Hindlimb muscle (tissue), 1 donor: ENCODE results near the gene IL1RAP. TPM values are rescaled to one million over a fixed set of nuclear protein-coding genes. Genes with fewer than 3 reads are reported as not detected.
"Not testable (repeated sequence)": the region's sequence is repeated elsewhere in the genome, so short reads cannot be mapped to it uniquely, and the experiment has no call there.

Source experiments
- DNase-seq: peaks from one replicate; pipeline ENCODE4 v3.0.0-alpha.2; 2013
- polyA plus RNA-seq: library from polyadenylated mRNA; unstranded; fragments of 120-200 nt; gene quantifications from one replicate; pipeline ENCODE4 v1.2.1, GENCODE V29; 2013; ENCODE audit not compliant: insufficient read length

IL1RAP gene
- polyA plus RNA-seq, 1 donor, result 5.8 TPM

DNA sequence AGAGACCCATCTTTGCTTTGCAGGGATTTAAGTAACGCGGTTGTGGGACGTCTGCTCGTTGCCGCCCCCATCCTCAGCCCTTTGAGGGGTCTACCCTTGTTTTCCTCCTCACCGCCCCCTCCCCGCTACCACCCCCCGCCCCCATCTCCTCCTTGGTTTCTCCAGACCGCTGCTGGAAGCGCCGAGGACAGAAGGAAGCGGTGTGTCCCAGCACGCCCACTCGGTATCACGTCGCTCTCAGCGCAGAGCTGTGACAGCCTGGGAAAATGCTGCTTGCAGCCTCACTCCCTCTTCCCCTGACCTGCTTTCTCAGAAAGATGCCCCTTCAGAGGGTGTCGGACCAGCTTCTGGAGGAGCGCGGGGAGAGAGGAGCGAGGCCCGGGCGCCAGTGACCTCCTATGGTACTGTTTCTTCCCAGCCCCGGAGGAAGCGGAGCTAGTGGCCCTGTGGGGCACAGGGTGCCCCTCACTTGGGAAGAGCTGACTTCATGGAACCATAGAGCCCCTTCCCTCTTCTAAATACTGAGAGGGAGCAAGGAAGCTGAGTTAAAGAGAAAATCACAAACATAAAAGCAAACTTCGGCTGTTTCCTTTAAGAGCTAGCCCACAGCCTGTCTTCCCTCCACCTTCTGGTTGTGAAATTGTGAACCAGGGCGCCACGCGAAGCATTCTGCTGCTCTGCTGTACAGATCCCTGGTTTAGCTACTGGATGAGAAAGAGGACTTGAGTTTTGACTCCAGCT lies 698 bp downstream of the IL1RAP start:
- DNase-seq, result peak; percentile 46

DNA sequence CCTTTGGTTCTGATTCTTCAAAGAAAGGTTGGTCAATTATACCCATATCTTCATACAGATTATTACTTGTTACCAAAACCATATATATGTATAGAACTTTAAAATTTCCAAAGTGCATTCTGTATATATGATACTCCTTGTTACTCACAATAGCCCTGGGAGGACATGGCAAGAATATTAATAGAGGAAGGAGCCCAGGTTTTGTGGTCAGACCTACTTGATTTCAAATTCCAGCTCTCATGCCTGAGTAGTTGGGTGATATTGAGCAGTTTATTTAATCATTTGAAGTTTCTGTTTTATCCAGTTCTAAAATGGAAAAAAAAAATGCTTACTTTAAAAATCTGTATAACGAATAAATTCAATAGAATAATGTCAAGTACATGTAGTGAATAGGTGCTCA lies 2.5 kb downstream of the IL1RAP start:
- DNase-seq, result no peak

DNA sequence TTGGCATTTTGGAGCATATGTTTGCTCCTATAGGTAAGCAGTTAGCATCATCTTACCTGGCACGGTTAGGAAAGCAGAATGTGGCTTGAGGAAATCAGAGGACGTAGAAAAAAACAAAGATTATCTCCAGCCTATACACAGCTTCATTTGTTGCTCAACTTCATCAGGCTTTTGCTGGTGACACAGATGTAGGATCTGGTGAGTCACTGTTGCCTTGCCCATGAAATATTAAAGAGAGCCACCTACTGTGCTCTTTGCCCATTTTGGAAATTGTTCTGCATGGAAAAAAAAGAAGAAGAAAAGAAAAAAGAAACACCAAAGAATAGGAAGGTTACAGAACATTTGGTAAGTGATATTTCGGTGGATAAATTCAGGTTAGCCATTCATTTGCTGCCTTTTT lies 3.8 kb downstream of the IL1RAP start:
- no peak for DNase-seq

DNA sequence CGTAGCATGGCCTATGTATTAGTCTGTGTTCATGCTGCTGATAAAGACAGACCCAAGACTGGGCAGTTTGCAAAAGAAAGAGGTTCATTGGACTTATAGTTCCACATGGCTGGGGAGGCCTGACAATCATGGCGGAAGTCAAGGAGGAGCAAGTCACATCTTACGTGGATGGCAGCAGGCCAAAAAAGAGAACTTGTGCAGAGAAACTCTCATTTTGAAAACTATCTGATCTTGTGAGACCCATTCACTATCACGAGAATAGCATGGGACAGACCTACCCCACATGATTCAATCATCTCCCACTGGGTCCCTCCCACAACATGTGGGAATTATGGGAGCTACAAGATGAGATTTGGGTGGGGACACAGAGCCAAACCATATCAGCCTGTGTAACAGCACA lies 4.6 kb downstream of the IL1RAP start:
- DNase-seq, result not testable (repeated sequence)

DNA sequence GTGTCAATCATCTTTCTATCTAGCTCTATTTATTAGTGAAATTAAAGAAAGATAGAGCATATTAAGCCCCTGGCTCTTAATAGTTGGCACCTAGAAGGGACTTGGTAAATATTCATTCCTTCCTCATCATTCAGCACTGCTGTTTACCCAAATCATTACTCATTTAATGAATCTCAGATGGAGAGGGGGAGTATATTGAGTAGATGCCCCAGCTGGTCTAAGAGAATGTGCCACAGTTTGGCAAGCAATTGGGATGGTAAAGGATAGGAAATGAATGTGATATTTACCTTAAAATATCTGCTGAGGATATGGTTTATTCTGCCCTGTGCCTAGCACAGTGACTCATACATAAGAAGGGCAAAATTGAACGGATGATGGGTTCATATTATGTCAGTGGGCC lies 6.0 kb downstream of the IL1RAP start:
- no peak for DNase-seq

DNA sequence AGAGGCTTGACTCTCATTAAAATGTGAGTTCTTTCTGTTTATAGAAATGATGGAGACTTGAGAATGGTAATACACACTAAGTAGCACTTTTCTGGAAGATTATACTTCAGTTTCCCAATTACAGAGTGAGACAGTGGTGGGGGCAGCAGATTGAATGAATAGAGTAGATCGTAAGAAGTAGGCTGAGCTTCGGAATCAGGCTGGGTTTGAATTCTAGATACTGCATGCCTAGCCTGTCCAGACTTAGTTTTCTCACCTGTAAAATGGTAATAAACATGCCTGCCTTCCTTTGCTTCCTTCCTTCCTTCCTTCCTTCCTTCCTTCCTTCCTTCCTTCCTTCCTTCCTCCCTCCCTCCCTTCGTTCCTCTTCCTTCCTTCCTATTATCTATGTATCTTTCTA lies 8.1 kb downstream of the IL1RAP start:
- DNase-seq, result no peak

DNA sequence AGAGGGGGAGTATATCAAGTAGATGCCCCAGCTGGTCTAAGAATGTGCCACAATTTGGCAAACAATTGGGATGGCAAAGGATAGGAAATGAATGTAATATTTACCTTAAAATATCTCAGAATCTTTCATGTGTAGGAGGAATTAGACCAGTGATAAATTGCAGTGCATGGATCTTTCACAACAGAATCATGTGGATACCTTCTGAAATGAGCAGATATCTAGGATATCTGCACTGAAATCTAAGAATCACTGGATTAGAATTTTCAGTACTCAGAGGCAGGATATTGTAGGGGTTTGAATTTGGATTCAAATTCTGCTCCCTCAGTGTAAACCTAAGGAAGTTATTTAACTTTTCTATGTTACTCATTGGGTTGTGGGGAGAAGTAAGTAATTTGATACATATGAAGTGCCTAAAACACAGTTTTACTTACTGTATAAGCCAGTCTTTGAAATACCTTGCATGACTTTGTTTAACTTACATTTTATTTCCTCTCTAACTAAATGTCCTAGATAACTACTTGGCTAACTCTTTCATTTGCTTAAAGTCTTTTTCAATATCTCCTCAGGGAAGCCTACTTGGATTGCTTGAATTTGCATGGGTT lies 8.8 kb downstream of the IL1RAP start:
- DNase-seq, result no peak

DNA sequence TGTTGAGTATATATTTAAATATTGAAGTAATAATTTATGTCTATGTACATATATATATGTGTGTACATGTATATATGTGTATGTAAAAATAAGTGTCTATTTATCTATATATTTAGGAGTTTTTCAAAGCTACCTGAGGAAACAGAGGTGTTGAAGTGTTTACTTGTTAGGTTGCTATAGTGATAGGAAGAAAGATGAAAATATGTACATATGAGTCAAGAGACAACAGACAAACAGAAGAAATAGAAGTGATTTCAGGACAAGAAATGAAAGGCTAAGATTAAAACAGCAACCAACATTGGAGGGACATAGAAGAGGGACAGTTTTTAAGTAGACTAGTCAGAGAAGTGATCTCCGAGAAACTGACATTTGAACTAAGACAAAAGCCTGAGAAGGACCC lies 11.1 kb downstream of the IL1RAP start:
- no peak for DNase-seq

DNA sequence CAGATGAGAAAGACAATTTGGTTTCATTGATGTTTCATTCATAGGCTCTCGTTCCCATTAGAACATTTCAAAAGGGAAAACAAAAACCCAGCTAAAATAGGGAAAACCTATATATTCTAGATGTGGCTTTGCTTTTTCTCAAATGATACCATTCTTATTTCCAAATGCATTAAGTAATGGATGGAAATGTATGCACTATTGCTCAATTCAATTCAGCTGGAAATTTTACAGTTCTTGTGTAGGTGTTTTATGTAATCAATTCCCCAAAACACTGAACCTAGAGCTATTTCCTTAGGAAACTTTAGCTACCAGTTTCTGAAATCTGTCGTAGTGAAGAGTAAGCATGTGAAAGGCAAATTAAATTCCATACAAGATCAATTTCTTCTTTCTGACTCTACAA lies 11.7 kb downstream of the IL1RAP start:
- no peak for DNase-seq

DNA sequence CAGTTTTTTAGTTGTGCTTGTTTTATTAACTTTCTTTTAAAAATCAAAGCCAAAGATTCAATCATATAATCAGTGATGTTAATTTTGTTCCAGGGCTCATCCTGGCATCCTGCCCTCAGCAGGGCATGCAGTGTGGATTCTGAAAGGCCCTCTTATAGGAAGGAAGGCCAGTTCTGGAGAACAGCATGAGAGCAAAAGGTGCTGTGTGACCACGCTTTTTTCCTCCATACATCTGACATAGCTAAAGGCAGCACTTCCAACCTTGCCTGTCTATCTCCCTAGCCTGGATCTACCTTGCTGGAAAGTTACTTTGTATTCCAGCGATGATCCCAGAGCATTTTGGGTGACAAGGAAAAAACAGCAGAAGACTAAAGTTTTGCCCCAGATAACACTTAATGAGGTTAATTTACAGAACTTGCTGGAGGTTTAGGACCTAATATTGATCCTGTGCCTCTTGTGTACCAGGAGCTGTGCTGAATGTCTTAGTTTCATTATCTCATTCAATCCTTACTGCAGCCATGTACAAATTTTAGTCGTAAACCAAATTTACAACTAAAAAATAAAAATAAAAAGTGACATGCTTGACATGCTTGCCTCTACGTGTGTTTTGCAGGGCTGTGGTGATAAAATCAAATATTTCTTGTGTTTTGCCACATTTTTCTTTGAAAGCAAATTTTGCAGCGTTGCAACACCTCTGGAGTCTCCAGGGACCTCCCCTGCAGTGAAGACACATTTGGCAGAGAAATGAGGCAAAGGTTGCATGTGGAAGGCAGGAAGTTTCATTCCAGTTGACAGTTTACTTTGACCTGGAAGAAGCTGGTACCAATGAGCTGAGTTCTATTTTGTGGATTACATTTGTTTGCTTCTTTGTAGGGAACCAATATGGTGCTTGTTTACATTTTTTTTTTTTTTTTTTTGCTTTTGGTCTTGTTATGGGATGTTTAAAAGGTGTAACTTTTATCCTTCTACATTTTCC lies 13.2 kb downstream of the IL1RAP start:
- DNase-seq, result no peak

DNA sequence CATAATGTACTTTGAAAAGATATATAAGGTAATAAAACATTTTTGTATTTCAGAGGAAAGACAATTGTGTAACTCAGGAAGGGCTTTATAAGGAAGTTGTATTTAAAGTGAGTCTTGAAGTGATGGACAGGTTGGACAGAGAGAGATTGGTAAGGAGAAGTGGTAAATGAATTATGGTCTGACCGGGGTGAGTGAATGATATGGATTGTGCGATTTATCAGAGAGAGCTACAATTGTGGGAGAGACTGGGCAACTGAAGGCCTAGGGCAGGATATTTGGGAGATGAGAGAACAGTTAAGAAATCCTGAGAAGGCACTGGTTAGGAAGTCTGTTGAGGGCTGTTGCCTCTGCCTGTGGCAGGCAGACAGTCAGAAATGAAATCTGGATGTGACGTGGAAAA lies 14.8 kb downstream of the IL1RAP start:
- DNase-seq, result no peak

DNA sequence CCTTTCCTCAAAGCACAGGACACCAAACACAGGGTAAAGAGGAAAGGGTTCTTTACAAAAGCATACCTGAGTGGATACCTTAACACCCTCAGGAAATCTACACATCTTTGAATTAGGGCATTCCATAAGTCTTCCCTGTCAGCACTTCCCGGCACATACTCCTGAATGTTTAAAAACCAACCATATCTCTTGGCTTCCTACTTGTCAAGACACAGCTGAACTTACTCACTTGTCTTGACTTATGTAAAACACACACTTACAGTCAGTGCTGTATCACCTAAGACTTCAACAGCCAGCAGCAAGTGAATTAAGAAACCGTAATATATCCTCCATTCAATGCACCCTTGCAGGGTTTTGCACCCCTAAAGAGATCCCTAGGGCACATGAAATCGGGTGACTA lies 17.5 kb downstream of the IL1RAP start:
- DNase-seq, result no peak

DNA sequence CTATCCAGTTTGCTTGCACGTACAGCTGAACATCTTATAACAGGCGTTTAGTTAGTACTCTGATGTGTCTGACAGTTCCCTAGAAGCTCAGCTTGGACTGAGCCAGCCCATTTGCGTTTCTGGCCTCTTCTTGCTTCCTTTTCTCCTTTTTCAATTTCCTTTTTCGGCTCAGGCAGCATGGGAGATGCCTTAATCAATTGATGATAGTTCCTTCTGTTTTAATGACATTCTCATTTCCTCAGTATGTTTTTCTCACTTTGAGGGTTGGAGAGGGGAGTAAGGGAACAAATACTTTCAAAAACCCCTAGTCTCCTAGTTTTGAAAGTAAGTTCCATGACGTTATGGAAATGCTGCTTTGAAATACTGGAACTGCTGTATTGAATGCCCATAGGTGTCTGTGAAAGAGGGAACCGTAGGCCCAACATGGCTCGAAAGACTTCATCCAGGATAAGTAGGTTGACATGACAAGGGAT lies 18.9 kb downstream of the IL1RAP start:
- peak; percentile 71 for DNase-seq

DNA sequence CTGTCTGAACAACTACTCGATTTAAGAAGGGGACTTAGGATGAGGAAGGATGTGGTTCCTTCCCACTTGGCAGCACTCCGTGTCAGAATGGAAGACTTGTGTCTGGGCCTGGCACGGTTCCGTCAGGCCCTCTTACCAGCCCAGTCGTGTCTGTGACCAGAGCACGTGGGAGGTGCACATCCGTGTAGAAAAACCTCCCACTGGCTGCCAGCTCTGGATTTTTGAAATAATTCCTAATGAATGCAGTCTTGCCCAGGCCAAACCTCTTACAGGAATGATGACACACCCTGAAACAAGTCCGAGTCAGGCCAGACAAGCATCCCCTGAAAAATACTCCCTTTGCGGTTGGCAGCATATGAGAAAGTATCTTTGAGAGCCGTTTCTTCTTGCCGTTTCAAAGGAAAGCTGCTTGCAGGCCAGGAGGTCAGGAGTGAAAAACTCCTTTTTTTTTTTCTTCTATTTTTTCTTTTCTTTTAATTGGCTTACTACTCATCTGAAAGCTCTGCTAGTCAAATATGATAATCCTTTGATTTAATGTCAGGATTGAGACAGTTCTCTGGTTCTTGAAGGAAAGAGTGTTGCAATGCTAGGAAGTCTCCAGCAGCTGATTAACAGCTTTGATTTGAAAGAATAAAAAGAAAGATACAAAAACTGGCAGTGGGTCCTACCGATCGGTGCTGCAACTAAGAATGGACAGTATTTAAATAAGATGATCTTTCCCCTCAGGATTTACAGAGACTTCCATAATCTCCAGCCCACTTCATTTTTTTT lies 19.8 kb downstream of the IL1RAP start:
- DNase-seq, result peak; percentile 74

DNA sequence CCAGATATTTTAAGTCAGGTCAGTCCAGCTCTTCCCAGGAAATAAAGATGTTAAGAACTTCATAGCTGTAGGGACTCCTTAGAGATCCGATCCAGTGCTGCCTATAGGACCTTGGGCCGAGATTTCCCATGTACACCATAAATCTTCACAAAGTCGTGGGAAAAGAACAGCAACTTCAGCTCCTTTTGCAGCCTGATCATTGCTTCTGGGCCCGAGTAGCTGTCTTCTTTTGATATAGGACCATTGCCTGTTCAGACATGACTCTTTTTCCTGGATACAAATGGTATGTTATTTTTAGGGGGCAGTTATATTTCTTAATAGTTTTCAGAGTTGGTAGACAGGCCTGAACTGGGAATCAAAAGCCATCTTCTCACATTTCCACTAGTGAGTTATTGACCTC lies 20.5 kb downstream of the IL1RAP start:
- DNase-seq, result no peak

DNA sequence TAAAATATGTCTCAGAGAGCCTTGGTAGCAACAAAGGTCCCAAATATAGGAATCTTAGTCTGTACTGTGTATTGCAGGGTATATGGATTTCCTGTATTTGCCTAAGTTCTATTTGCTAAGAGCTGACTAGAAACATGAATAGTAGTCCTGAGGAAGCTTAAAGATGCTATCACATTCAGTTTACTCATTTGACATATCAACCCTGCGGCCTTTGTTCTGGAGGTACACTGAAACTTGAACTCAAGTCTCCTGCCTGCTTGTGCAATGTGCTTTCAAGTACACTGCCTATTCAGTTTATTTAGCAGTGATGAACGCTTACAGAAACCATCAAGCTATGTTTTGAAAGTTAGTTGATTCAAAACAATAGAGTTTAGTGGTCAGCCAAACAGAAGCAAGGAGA lies 21.1 kb downstream of the IL1RAP start:
- no peak for DNase-seq

DNA sequence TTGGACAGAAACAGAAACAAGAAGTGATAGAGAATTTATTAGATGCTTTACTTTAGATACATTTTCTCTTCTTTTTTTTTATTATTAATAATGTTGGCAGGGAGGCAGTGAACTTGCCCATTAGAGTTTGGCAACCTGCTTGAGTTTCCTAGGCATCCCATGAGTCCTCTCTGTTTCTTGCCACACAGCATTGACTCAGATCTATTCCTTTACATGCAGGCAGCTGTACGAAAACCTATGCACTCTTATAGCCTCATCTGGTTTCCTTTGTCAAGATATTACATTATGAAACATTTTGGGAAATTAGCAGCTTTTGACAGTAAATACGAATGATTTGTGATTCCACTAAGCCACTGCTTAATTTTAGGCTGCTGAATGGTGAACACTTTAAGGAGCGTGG lies 23.3 kb downstream of the IL1RAP start:
- no peak for DNase-seq

DNA sequence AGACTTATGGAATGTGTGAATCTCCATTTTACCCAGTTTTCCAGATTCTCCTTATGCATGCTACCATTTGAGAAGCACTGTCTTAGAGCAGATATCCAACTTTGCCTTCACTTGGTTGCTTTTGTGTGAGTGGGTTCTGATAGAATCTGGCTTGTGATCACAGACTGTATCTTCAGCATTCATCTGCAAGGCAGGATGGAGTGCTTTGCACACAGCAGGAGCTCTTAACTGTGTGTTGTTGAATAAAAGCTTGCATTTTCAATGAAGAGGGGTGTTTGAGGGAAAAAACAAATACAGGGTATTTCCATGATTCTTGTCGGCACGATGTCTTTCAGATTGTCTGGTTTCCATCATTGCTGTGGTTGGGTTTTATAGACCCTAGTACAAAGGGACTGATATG lies 24.4 kb downstream of the IL1RAP start:
- DNase-seq, result no peak

DNA sequence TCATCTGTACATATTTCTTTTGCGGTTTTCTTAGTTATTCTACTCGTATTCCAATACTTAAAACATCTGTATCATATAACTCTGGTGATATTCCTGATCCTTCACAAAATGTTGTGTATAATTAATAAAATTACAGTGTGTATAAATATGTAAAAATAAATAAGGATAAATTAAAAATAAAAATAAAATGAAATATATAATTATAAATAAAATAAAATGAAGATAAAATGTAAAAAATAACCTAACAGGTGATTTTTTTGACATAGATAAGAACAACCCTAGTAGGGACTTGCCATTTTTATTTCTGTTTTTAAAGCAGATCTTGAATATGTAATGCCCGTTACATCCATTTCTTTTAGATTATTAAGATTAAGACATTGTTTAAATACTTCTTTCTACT lies 25.6 kb downstream of the IL1RAP start:
- DNase-seq, result no peak

DNA sequence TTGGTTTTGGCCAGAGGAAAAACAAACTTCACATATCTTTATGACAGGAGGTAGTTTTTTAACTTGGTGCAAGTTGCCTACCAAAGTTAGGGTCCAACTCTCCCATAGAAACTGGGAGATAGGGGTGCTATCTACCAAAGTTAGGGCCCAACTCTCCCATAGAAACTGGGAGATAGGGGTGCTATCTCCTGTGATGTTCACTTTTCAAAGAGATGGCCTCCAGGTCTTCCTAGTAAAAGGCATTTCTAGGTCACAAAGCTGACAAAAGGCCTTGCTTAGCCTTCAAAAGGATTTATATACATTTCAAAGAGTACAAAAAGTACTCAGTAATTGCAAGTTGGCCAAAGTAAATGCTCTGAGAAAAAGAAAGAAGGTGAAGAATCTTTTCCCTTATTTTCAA lies 27.1 kb downstream of the IL1RAP start:
- DNase-seq, result no peak

DNA sequence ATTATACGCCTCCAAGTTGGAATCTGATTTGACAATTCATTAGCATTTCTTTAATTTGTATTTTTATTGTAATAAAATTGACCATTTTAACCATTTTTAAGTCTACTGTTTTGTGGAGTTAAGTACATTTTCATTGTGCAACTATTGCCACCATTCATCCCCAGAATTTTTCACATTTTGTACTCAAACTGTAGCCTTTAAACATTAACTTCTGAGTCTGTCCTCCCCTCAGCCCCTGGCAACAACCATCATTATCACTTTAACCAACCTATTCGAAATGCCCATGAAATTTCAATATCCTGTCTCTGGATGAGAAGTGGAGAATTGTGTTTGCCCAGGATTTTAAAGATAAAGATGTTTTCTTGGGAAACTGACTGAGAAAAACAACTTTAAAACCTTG lies 27.7 kb downstream of the IL1RAP start:
- DNase-seq, result no peak

DNA sequence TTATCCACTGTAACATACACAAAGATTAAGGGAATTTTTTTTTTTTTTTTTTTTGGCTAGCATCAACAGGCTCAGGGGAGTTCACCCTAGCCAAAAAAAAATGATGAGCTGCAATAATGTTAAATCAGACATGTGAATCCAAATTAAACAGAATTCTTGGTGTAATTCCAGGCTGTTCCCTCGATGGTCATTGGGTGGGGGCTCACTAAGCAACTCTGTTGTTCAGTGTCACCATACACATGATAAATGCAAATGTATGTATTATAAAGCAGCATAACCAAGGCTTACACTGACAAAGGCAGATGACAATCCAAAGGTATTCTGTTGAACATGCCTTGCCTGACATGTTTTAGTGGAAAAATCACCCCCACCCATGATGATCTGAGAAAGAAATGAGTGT lies 29.0 kb downstream of the IL1RAP start:
- peak; percentile 58 for DNase-seq

DNA sequence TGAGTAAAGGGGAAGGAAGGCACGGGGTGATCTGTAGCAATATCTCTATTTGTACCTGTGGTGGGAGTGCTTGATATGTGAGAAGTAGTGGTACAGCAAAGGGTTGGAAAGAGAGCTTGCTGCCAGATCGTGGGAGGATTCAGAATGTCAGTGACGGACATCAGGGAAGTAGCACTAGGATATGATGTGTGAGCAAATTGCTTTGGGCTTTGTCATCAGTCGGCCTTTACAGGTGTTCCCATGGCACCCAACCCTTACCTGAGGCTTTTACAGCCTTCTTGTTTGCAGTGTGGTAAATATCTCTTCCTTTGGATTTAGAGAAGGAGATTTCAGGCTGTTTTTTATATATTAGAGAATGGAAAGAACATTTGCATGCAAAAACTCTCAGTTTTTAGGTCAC lies 29.8 kb downstream of the IL1RAP start:
- DNase-seq, result no peak
